Ammon's horn (tissue), 1 donor: ENCODE measurements around the gene STK31.
"Not testable (repeated sequence)": the region's sequence is repeated elsewhere in the genome, so short reads cannot be mapped to it uniquely, and the experiment has no call there.

Experiments used
- DNase-seq: peaks from one replicate; pipeline ENCODE4 v3.0.0-alpha.2; 2016; ENCODE audit warnings: low spot score

STK31 gene

DNA sequence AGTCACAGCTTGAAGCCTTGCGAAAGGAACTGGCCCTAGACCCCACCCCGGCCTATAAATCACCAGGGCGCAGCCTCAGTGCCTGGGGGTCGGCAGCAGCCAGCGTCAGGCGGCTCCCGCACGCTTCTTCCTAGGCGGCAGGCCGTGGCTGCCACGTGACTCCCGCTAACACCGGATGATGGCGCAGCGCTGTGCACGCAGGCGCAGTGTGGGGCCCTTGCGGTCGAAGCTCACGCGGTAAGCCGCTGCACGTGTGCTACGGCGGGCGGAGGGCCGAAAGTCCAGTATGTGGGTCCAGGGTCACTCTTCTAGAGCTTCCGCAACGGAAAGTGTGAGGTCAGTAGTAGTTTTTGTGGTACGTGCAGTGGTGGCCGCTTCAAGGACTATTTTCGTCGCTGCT, at the start of gene STK31:
Gene STK31, plus strand, starts transcription at position 220 of the 400 bp plus-strand sequence. Its CDS starts 67 bp downstream, at position 287.
- no peak for DNase-seq

GRCh38 chr7:23661385-23661784, 48.6 kb upstream of the STK31 start:
- DNase-seq: no peak

GRCh38 chr7:23662124-23662983, 47.7 kb upstream of the STK31 start:
- DNase-seq: no peak

- DNase-seq: no peak
Measured at GRCh38 chr7:23662984-23663313, 47.1 kb upstream of the STK31 start.

DNA sequence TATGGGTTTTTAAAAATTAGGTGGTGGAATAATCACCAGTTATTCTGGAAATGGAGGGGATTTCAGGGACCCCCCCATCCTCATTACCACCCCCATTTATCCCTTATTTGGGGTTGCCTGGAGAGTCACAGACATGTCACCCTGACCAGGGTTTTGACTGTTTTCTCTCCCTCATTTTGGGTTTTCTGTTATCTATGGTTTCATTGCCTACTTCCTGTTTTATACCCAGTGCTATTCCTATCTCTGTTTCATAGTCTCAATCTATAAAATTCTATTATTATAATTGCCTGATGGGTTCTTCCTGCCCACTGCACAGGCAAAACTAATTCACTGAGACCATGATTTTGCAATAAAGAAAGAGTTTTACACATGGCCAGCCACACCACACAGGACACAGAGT, 45.9 kb upstream of the STK31 start:
- DNase-seq: no peak

DNA sequence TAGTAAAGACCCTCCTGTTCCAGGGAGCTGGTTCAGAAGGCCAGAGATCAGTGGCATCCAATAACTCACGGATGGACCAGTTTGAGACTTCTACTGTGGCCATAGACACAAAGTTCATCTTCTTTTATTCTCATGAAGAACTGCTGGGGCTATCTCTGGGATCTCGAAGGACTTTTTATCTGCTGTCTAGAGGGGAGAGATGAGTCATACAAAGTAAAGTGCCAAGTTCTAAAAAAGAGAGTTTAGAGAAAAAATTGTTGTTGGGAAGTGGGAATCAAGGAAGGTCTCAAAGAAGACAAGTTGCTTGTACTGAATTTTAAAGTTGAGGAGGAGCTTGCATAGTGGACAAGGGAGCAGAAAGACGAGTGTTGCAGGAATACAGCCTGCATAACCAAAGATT, 38.0 kb upstream of the STK31 start:
- no peak for DNase-seq

DNA sequence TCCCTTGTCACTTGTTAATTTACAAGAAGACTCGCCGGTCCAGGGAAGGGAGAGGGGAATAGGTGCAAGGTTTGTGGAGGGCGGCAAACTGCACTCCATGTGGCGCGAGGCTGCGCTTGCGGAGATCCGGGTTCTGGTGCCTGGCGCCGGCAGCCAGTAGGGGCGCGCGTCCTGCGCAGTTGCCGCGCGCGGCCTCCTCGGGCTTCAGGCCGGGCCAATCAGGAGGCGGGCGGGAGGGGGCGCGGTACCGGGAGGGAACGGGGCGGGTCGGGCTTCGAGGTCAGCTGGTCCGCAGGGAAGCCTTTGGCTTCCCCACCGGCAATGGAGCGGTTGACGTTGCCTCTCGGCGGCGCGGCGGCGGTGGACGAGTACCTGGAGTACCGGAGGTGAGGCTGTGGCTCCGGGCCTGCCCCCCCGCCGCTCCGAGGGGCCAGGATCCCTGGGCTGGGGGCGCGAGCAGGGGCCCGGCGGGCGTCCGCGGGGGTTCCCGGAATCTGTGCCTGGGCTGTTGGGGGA, 30.1 kb upstream of the STK31 start, which contains the start of gene FAM221A:
Gene FAM221A, plus strand, starts transcription at position 302 of the 516 bp plus-strand sequence. Its CDS starts 20 bp downstream, at position 322.
- peak; percentile 94 for DNase-seq

DNA sequence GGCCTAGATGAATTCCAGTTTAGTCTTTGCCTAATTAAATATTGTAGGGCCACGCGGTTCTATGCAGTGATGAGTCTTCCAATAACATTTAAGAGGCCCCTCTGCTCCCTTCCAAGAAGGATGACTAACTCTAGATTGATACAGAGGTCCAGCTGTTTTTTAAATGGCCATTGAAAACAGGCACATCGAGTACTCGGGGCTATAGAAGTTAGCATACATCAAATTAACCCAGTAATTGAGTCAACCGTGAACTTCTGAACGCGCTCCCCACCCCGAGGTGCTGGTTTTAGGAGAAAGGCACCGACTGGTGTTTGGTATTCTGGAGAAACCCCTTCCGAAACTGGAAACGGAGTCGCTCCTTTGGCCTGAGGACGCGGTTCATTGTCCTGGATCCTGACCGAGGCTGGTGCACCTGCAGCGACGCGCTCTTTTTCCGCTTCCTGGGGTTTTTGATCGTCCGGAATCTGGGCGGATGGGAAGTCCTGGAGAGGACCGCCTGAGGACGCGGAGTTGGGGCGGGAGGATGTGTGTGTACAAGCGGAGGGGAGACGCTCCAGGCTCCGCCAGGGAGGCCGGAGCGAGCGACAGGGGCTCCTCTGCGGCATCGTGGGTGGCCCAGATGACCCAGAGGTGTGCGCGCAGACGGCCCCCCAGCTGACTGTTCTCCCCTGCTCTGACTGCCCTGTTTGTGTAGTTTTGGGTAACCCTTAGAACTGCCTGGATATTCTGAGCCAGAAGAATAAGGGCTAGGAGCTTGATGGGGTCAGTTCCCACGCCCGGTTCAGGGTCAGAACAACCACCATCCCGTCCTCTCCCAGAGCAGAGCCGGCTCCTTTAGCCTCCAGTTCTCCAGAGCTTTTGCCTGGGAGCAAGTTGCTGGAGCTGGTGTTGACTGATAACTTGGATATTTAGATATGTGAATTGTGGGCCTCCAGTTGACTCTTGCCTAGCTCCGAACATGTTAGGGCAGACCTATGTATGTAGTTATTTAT, 29.3 kb upstream of the STK31 start:
- peak; percentile 76 for DNase-seq

- not testable (repeated sequence) for DNase-seq
Measured at GRCh38 chr7:23684041-23684440, 26.0 kb upstream of the STK31 start.

DNA sequence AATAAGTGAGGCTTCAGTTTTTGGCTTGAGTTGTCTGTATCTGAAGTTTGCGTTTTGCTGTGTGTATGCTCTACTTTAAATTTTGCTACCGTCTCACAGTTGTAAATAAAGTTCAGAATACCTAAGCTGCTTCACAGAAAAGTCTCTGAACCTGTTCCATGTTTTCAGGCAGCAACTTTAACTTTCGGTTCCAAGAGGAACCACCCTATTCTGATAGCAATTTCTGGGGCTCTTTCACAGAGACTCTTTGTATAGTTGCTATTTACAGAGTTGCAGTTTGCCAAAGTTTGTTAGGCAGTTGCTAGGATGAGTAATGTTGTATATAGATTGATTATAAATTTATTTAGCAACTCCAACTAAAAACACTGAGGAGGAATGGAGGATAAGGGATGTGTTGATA, 24.3 kb upstream of the STK31 start:
- no peak for DNase-seq

DNA sequence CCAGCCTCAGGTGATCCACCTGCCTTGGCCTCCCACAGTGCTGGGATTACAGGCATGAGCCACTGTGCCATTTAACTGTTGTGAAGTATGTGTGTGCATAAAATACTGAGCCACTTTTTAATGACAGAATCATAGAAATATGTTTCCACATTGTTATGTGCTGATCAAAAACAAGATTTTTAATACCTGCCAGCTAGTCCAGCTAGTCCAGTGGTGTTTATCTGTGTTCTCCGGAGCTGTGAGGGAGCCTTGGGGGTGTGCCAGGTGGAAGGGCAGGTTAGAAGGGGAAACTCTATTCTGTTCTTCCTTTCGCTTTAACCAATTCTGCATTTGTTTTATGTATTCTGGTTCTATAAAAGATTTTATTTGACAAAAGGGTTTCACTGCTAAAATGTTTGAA, 23.0 kb upstream of the STK31 start:
- DNase-seq: no peak

GRCh38 chr7:23689165-23689564, 20.9 kb upstream of the STK31 start:
- no peak for DNase-seq

DNA sequence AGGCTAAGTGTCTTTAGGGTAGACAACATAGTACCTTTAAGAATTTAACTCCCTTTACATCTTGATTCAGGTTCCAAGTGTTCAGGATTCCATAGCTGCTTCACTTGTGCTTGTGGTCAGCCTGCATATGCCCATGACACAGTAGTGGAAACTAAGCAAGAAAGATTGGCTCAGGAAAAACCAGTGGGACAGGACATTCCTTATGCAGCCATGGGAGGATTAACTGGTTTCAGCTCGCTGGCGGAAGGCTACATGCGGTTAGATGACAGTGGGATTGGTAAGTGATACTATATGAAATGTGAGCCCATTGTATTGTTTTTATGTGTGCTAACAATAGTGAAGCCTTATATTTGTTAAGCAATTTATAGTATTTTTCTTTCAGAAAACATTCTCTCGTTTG, 18.7 kb upstream of the STK31 start:
- no peak for DNase-seq

DNA sequence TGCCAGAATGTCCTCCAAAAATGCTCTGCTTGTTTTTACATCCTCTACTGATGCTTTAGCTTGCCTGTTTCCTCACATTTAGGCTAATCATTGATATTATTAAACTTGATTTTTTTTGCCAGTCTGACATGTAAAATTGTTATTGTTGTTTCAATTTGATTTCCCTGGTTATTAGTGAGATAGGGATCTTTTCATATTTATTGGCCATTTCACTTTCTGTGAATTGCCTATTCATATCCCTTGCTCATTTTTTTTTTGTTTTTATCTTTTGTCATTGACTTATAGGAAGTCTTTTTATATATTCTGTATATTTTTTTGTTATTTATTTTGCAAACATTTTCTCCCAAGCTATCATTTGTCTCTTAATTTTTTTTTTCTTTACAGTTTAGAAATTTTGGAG, 16.8 kb upstream of the STK31 start:
- DNase-seq: no peak

- peak; percentile 21 for DNase-seq
Measured at GRCh38 chr7:23696916-23697441, 13.0 kb upstream of the STK31 start.

- DNase-seq: no peak
Measured at GRCh38 chr7:23698822-23699221, 11.2 kb upstream of the STK31 start.

DNA sequence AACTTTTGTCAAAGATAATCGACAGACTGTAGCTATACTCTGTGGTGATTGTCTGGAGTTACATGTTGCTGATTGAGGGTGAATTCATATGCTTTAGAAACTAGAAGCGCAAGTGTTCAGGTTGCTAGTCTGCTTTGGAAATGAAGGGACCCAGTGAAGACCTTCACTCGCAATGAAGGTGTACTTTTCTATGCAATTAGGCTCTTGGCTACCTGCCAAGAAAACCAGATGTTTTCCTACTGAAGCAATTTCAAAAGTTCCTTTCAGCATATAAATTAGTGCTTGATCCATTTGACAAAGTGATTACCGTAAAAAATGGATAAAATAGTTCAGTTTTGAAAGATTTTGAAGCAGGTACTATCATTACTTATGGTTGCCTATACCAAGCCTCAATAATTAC, 10.0 kb upstream of the STK31 start:
- no peak for DNase-seq

DNA sequence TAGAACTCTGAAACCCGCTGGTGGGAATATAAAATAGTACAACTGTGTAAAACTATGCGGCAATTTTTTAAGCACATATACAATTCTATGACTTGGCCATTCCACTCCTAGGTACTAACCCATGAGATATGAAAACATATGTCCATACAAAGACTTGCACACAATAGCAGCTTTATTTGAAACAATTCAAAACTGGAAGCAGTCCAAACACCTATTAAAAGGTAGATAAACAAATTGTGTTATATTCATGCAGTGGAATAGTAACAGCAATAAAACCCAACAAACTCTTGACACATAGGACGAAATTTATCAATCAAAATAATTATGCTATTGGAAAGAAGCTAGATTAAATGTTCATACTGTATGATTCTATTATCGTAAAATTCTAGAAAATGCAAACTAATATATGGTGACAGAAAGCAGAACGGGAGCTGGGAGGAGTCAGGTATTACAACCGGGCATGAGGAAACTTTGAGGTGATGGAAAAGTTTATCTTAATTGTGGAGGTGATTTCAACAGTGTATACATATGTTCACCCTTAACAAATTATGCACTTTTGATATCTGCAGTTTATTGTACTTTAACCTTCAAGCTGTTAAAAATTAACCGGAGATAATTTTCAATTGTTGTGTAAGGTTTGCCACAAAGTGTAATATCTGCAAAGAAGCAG, 803 bp upstream of the STK31 start:
- no peak for DNase-seq

GRCh38 chr7:23712368-23713284, 2.6 kb downstream of the STK31 start:
- peak; percentile 45 for DNase-seq

DNA sequence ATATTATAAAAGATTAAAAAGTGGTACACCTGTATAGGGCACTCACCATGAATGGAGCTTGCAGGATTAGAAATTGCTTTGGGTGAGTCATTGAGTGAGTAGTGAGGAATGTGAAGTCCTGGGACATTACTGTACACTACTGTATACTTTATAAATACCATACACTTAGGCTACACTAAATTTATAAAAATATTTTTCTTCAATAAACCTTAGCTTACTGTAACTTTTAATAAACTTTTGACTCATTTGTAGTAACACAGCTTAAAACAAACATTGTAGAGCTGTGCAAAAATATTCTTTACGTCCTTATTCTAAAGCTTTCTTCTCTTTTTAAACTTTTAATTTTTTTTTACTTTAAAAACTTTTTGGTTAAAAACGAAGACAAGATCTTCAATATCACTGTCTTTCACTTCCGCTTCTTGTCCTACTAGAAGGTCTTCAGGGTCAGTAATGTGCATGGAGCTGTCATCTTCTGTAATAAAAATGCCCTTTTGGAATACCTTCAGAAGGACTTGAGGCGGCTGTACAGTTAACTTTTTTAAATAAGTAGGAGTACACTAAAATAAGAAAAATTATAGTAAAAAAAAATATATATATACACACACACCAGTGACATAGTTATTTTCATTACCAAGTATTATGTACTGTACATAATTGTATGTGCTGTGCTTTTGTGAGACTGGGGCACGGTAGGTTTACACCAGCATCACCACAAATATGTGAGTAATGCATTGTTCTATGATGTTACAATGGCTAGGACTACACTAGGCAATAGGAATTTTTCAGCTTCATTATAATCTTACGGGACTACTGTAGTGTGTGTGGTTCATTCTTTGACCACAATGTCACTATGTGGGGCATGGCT, 3.5 kb downstream of the STK31 start:
- DNase-seq: no peak
